Cardiac muscle cell (in vitro differentiated cells and primary cell): ENCODE results near the gene PRKCB. TPM values are rescaled to one million over a fixed set of nuclear protein-coding genes. Genes with fewer than 3 reads are reported as not detected.

Source experiments
- DNase-seq, 2 donors: peaks; one replicate each; pipeline versions ENCODE4 v3.0.0 to v3.0.0-alpha.2; 2010 to 2017; ENCODE audit warnings: low read depth in 1 of 2, low spot score in 1 of 2
- H3K27ac ChIP-seq: fragments of 200-600 bp; sonication (generic); 2 replicates; pipeline ENCODE4 v1.5.1; 2016
- H3K27me3 ChIP-seq: fragments of 200-600 bp; sonication (generic); 2 replicates; pipeline ENCODE4 v1.6.0; 2016; ENCODE audit warnings: control low read depth
- H3K36me3 ChIP-seq: fragments of 200-600 bp; sonication (generic); 2 replicates; pipeline ENCODE4 v1.5.1; 2016; ENCODE audit warnings: control low read depth
- H3K4me1 ChIP-seq: fragments of 200-600 bp; sonication (generic); 2 replicates; pipeline ENCODE4 v1.8.1; 2017; ENCODE audit warnings: low read depth, mild to moderate bottlenecking, mixed run types
- H3K4me3 ChIP-seq: fragments of 200-600 bp; sonication (generic); 2 replicates; pipeline ENCODE4 v1.5.1; 2016; ENCODE audit warnings: mild to moderate bottlenecking
- H3K9me3 ChIP-seq: fragments of 200-600 bp; sonication (generic); 2 replicates; pipeline ENCODE4 v1.5.1; 2017; ENCODE audit warnings: low read depth, mild to moderate bottlenecking, control low read depth
- polyA plus RNA-seq: library from polyadenylated mRNA; unstranded; fragments of >200 nt; fragmentation: Nextera tagmentation; extraction: Ambion mirVana; gene quantifications from 2 replicates; pipeline ENCODE4 v1.2.1, GENCODE V29; 2016
- total RNA-seq: library from RNA; depleted of rRNA; stranded (reverse); fragments of >200 nt; gene quantifications from 2 replicates; pipeline ENCODE4 v1.2.3, GENCODE V29; 2016
- TF ChIP-seq, protein P1 (sequence below): IDR thresholded peaks from 2 replicates; pipeline ENCODE4 v1.5.1; 2012; ENCODE audit warnings: low read depth, mild to moderate bottlenecking, low read length

PRKCB gene
- total and polyA plus RNA-seq, 2 experiments from 2014 or later, result 0.66 to 1.5 TPM

GRCh38 chr16:23941025-23941424 lies 105.2 kb downstream of the PRKCB start:
- H3K27ac ChIP-seq, result no peak overlapping the region
- H3K27me3 ChIP-seq, result peaks cover 12% of the 10 kb centered on the region
- TF ChIP-seq, protein P1, sequence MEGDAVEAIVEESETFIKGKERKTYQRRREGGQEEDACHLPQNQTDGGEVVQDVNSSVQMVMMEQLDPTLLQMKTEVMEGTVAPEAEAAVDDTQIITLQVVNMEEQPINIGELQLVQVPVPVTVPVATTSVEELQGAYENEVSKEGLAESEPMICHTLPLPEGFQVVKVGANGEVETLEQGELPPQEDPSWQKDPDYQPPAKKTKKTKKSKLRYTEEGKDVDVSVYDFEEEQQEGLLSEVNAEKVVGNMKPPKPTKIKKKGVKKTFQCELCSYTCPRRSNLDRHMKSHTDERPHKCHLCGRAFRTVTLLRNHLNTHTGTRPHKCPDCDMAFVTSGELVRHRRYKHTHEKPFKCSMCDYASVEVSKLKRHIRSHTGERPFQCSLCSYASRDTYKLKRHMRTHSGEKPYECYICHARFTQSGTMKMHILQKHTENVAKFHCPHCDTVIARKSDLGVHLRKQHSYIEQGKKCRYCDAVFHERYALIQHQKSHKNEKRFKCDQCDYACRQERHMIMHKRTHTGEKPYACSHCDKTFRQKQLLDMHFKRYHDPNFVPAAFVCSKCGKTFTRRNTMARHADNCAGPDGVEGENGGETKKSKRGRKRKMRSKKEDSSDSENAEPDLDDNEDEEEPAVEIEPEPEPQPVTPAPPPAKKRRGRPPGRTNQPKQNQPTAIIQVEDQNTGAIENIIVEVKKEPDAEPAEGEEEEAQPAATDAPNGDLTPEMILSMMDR, result no peak
- no peaks in the 10 kb centered on the region for H3K36me3 ChIP-seq
- DNase-seq, result no peak
- no peaks in the 10 kb centered on the region for H3K4me1 ChIP-seq
- no peaks in the 10 kb centered on the region for H3K9me3 ChIP-seq
- H3K4me3 ChIP-seq, result no peak overlapping the region

DNA sequence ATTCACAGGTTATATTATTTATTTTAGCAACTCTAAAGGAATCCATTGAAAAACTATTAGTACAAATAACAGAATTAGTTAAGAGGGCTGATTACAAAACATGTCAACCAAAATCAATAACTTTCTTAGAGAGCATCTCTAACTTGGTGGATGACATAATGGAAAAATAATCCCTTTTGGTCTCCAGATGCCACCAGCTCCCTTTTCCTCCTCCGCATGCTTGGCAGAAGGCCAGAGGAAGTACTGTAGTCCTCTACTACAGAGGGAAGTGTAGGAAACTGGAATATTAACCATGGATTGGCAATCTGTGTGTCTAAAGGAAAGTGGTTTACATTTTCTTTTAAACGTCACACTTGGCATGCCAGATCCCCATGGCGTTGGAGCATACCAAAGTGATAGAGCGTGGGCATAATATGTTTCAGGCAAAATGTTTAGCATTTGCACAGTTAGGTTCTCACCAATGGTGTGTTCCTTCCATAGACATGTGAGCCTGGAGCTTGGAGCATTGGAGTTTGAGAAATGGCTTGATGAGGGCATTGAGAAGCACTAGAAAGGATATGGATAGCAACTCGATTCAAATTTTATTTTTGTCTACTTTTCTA lies 106.3 kb downstream of the PRKCB start:
- H3K27ac ChIP-seq, result no peak overlapping the region
- no peaks in the 10 kb centered on the region for H3K4me1 ChIP-seq
- H3K9me3 ChIP-seq, result no peaks in the 10 kb centered on the region
- no peak overlapping the region for H3K4me3 ChIP-seq
- H3K36me3 ChIP-seq, result no peaks in the 10 kb centered on the region
- TF ChIP-seq, protein P1, result no peak
- H3K27me3 ChIP-seq, result peaks cover 12% of the 10 kb centered on the region
- peak in 1 of 2 donors; percentile 12 for DNase-seq

GRCh38 chr16:23943604-23944003 lies 107.8 kb downstream of the PRKCB start:
- DNase-seq, result no peak

DNA sequence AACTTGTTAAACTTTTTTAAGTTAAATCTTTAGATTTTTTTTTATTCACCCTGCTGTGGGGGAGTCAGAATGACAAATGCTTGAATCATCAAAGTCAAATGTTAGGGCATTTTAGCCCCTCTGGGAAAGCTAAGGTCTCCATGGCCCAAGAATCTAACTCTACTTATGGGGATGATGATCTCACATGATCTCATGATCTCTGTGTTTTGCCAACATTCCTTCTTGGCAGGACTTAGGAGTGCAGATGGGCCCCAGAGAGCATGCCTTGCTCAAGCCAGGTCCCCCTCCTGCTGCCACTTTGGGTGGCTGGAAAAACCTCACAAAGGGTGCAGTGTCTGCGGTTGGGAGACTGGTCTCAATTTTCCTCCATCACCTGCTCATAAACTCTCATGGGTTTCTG lies 108.6 kb downstream of the PRKCB start:
- DNase-seq, result no peak
- no peaks in the 10 kb centered on the region for H3K36me3 ChIP-seq
- no peak overlapping the region for H3K4me3 ChIP-seq
- TF ChIP-seq, protein P1, result no peak
- H3K9me3 ChIP-seq, result no peaks in the 10 kb centered on the region
- peaks cover 3% of the 10 kb centered on the region for H3K27me3 ChIP-seq
- no peak overlapping the region for H3K27ac ChIP-seq
- H3K4me1 ChIP-seq, result no peaks in the 10 kb centered on the region

More at GRCh38 chr16:23943604-23944003, 107.8 kb downstream of the PRKCB start:
- Histone ChIP-seq H3K4me3 (no peak overlapping the region), H3K9me3 (no peaks in the 10 kb centered on the region), H3K27me3 (peaks cover 6% of the 10 kb centered on the region), H3K36me3 (no peaks in the 10 kb centered on the region), H3K27ac (no peak overlapping the region), H3K4me1 (no peaks in the 10 kb centered on the region)
- TF ChIP-seq, protein P1, result no peak

DNA sequence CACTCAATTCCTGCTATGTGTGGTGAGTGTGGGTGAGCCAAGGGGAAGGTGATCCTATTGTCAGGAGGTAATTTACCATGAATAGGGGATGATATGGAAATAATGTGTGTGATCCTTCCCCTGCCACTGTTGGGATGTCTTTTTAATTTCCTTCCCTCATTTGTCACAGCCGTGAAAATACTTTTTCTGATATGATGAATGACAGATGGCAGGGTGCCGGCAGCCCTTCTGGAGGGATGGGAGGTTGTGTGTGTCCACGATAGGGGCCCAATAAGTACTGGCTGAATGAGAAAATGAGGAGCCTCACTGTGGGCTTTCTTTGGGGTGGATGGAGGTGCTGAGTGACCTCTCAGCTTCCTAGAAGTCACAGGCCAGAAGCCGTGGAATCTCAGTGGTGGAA lies 109.5 kb downstream of the PRKCB start:
- Histone ChIP-seq H3K36me3 (no peaks in the 10 kb centered on the region), H3K27me3 (peaks cover 2% of the 10 kb centered on the region), H3K9me3 (no peaks in the 10 kb centered on the region), H3K4me3 (no peak overlapping the region), H3K27ac (no peak overlapping the region), H3K4me1 (no peaks in the 10 kb centered on the region)
- no peak for DNase-seq
- TF ChIP-seq, protein P1, result no peak
